Left kidney (tissue), 8 donors: Measurements from ENCODE around the gene CHCHD3. TPM values are rescaled to one million over a fixed set of nuclear protein-coding genes. Genes with fewer than 3 reads are reported as not detected.

Experiments used
- DNase-seq: peaks from one replicate; pipeline ENCODE4 v3.0.0-alpha.2; 2013
- long read RNA-seq, 8 donors: transcript quantifications; one replicate each; lab custom pipeline, GENCODE V29; 2026
- polyA plus RNA-seq: library from polyadenylated mRNA; unstranded; fragments of 120-200 nt; gene quantifications from one replicate; pipeline ENCODE4 v1.2.1, GENCODE V29; 2013; ENCODE audit not compliant: insufficient read length

Gene CHCHD3
- polyA plus RNA-seq: 82.6 TPM
- long read RNA-seq, donor 1, transcript CHCHD3-201 (8 exons, 1,598 nt): major isoform, 31 of 51 reads
- long read RNA-seq, donor 1, partial matches to known transcripts: 15 of 51 reads
- long read RNA-seq, donor 1, other reads (novel, unspliced or antisense): 5 of 51 reads
- long read RNA-seq, donor 2, transcript CHCHD3-201 (8 exons, 1,598 nt): major isoform, 22 of 43 reads
- long read RNA-seq, donor 2, partial matches to known transcripts: 21 of 43 reads
- long read RNA-seq, donor 2, other reads (novel, unspliced or antisense): 0 of 43 reads
- long read RNA-seq, donor 3, transcript CHCHD3-201 (8 exons, 1,598 nt): major isoform, 19 of 83 reads
- long read RNA-seq, donor 3, partial matches to known transcripts: 64 of 83 reads
- long read RNA-seq, donor 3, other reads (novel, unspliced or antisense): 0 of 83 reads
- long read RNA-seq, donor 4, partial matches to known transcripts: 0 of 2 reads
- long read RNA-seq, donor 4, other reads (novel, unspliced or antisense): 0 of 2 reads
- long read RNA-seq, donor 5, transcript CHCHD3-201 (8 exons, 1,598 nt): major isoform, 68 of 110 reads
- long read RNA-seq, donor 5, partial matches to known transcripts: 37 of 110 reads
- long read RNA-seq, donor 5, other reads (novel, unspliced or antisense): 5 of 110 reads
- long read RNA-seq, donor 6, transcript CHCHD3-201 (8 exons, 1,598 nt): major isoform, 38 of 96 reads
- long read RNA-seq, donor 6, partial matches to known transcripts: 58 of 96 reads
- long read RNA-seq, donor 6, other reads (novel, unspliced or antisense): 0 of 96 reads
- long read RNA-seq, donor 7, transcript CHCHD3-201 (8 exons, 1,598 nt): major isoform, 41 of 92 reads
- long read RNA-seq, donor 7, partial matches to known transcripts: 46 of 92 reads
- long read RNA-seq, donor 7, other reads (novel, unspliced or antisense): 5 of 92 reads
- long read RNA-seq, donor 8, transcript CHCHD3-201 (8 exons, 1,598 nt): major isoform, 20 of 211 reads
- long read RNA-seq, donor 8, partial matches to known transcripts: 191 of 211 reads
- long read RNA-seq, donor 8, other reads (novel, unspliced or antisense): 0 of 211 reads

GRCh38 chr7:133081599-133082389 is at the start of gene CHCHD3:
CHCHD3 (minus strand) TSS chr7:133082090; CDS start chr7:133081937, 153 bp downstream.
- peak; percentile 97 for DNase-seq

- DNase-seq: no peak
Observed at GRCh38 chr7:133130166-133130565, 48.3 kb upstream of the CHCHD3 start.

- no peak for DNase-seq
Observed at GRCh38 chr7:133126422-133126821, 44.5 kb upstream of the CHCHD3 start.

- DNase-seq: no peak
Observed at GRCh38 chr7:133124974-133125373, 43.1 kb upstream of the CHCHD3 start.

GRCh38 chr7:133121175-133121844 is 39.4 kb upstream of the CHCHD3 start:
- DNase-seq: peak; percentile 18

GRCh38 chr7:133119067-133119466 is 37.2 kb upstream of the CHCHD3 start:
- no peak for DNase-seq

- DNase-seq: no peak
Observed at GRCh38 chr7:133118261-133118660, 36.4 kb upstream of the CHCHD3 start.

- DNase-seq: no peak
Observed at GRCh38 chr7:133117452-133117851, 35.6 kb upstream of the CHCHD3 start.

- no peak for DNase-seq
Observed at GRCh38 chr7:133115596-133115995, 33.7 kb upstream of the CHCHD3 start.

GRCh38 chr7:133114519-133114918 is 32.6 kb upstream of the CHCHD3 start:
- DNase-seq: no peak

- DNase-seq: no peak
Observed at GRCh38 chr7:133112976-133113375, 31.1 kb upstream of the CHCHD3 start.

GRCh38 chr7:133112335-133112734 is 30.4 kb upstream of the CHCHD3 start:
- no peak for DNase-seq

- no peak for DNase-seq
Observed at GRCh38 chr7:133110312-133110711, 28.4 kb upstream of the CHCHD3 start.

- no peak for DNase-seq
Observed at GRCh38 chr7:133109816-133110215, 27.9 kb upstream of the CHCHD3 start.

GRCh38 chr7:133108023-133108422 is 26.1 kb upstream of the CHCHD3 start:
- DNase-seq: no peak

GRCh38 chr7:133102276-133103060 is 20.6 kb upstream of the CHCHD3 start:
- DNase-seq: no peak

- no peak for DNase-seq
Observed at GRCh38 chr7:133099633-133100286, 17.9 kb upstream of the CHCHD3 start.

GRCh38 chr7:133095119-133095671 is 13.3 kb upstream of the CHCHD3 start:
- no peak for DNase-seq

- no peak for DNase-seq
Observed at GRCh38 chr7:133091943-133092464, 10.1 kb upstream of the CHCHD3 start.
